Calu3 (cell line): ENCODE measurements around the gene APOBEC3B. TPM values are rescaled to one million over a fixed set of nuclear protein-coding genes. Genes with fewer than 3 reads are reported as not detected.
"Not testable (repeated sequence)": the region's sequence is repeated elsewhere in the genome, so short reads cannot be mapped to it uniquely, and the experiment has no call there.

Source experiments
- BruUV-seq: library from RNA; stranded (reverse); fragments of 400-500 nt; replicated peaks from 2 replicates; lab custom pipeline; 2021; lab: Mats Ljungman, UMichigan
- CTCF ChIA-PET: fragments of 300-600 bp; sonication (Branson Sonifier 250); formaldehyde crosslinking; loops from one replicate; lab custom pipeline; 2022; ENCODE audit warnings: antibody characterized with exemption; lab: Charles Lee
- DNase-seq: peaks from one replicate; pipeline ENCODE4 v3.0.0; 2022
- H3K27ac Mint-ChIP-seq: one replicate; pipeline ENCODE4 v1.8.0; 2022; ENCODE audit warnings: mixed read lengths; ENCODE audit not compliant: unreplicated experiment
- H3K27me3 Mint-ChIP-seq: one replicate; pipeline ENCODE4 v1.8.0; 2022; ENCODE audit warnings: mixed read lengths; ENCODE audit not compliant: unreplicated experiment
- H3K36me3 Mint-ChIP-seq: one replicate; pipeline ENCODE4 v1.8.0; 2022; ENCODE audit warnings: mild to moderate bottlenecking, moderate library complexity, mixed read lengths; ENCODE audit not compliant: insufficient read depth, unreplicated experiment
- H3K4me1 Mint-ChIP-seq: one replicate; pipeline ENCODE4 v1.8.0; 2022; ENCODE audit warnings: mild to moderate bottlenecking, low read depth, mixed read lengths; ENCODE audit not compliant: unreplicated experiment
- H3K4me3 Mint-ChIP-seq: one replicate; pipeline ENCODE4 v1.8.0; 2022; ENCODE audit warnings: mild to moderate bottlenecking, low read depth, moderate library complexity, mixed read lengths; ENCODE audit not compliant: unreplicated experiment
- H3K9me3 Mint-ChIP-seq: one replicate; pipeline ENCODE4 v1.8.0; 2022; ENCODE audit warnings: low read depth, mixed read lengths; ENCODE audit not compliant: unreplicated experiment
- intact Hi-C: fragments of 100-400 bp; cut with micrococcal nuclease; formaldehyde crosslinking; loops from one replicate; pipeline ENCODE4 v1.10.0; 2022; ENCODE audit not compliant: unreplicated experiment
- total RNA-seq: library from RNA; stranded (reverse); gene quantifications from 2 replicates; pipeline ENCODE4 v1.2.3, GENCODE V29; 2022
- TF ChIP-seq, protein P1 (sequence below): fragments of 200-600 bp; IDR thresholded peaks from one replicate; pipeline ENCODE4 v1.8.0; 2022; ENCODE audit warnings: antibody characterized with exemption; ENCODE audit not compliant: unreplicated experiment

APOBEC3B gene
- total RNA-seq, 1 experiment from 2014 or later = 43.3 TPM

DNA sequence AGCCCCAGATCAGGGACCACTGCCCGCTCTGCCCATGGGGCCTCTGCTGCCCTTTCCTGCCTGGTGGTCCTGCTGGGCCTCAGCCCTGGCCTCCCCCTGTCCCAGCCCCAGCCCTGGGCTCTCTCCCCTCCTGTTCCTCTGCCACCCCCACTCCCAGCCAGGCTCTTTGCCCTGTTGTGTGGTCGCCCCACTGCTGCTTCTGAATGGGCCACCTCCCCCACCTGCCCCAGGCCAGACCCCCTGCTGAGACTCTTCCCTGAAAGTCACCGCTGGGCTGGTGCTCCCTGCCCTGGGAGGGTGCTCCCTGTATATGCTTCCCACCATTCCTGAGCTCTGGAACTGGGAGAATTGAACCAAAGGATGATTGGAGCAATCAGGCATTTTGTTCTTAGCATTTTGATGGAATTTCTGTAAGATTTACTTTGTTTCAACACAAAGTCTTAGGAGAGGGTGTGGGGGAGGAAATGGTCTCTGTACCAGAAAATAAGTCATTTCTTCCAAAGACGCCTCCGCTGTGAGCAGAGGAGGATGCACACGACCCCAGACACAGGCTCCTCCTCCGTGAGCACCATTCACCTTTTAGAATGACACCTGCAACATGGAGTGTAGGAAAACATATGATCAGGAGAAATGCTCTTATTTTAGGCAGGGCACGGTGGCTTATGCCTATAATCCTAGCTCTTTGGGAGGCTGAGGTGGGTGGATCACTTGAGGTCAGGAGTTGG, 5.2 kb downstream of the APOBEC3B start:
- no peaks in the 10 kb centered on the region for H3K9me3 Mint-ChIP-seq

DNA sequence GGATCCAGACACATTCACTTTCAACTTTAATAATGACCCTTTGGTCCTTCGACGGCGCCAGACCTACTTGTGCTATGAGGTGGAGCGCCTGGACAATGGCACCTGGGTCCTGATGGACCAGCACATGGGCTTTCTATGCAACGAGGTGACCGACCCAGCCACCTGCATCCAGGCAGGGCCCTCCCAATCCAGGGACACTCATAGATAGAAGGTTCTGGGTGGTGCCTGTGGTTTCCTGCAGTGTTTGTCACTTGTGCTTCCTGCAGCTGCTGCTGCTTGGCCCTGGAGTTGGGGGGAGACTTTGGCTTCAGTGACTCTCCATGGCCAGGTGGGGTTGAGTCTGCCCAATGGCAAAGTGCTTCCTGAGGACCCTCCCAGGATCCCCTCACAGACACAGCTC, 7.3 kb downstream of the APOBEC3B start:
- intact Hi-C loops = no loop called here
- CTCF ChIA-PET = no interaction called here
- no peak for DNase-seq
- no peak overlapping the region for H3K4me3 Mint-ChIP-seq
- no TSS peak for BruUV-seq
- H3K4me1 Mint-ChIP-seq = peaks cover 10% of the 10 kb centered on the region
- no peak overlapping the region for H3K27ac Mint-ChIP-seq
- H3K36me3 Mint-ChIP-seq = peaks cover 14% of the 10 kb centered on the region
- H3K9me3 Mint-ChIP-seq = no peaks in the 10 kb centered on the region
- TF ChIP-seq, protein P1, sequence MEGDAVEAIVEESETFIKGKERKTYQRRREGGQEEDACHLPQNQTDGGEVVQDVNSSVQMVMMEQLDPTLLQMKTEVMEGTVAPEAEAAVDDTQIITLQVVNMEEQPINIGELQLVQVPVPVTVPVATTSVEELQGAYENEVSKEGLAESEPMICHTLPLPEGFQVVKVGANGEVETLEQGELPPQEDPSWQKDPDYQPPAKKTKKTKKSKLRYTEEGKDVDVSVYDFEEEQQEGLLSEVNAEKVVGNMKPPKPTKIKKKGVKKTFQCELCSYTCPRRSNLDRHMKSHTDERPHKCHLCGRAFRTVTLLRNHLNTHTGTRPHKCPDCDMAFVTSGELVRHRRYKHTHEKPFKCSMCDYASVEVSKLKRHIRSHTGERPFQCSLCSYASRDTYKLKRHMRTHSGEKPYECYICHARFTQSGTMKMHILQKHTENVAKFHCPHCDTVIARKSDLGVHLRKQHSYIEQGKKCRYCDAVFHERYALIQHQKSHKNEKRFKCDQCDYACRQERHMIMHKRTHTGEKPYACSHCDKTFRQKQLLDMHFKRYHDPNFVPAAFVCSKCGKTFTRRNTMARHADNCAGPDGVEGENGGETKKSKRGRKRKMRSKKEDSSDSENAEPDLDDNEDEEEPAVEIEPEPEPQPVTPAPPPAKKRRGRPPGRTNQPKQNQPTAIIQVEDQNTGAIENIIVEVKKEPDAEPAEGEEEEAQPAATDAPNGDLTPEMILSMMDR = no peak
- H3K27me3 Mint-ChIP-seq = no peaks in the 10 kb centered on the region

More for the DNA sequence above, 5.2 kb downstream of the APOBEC3B start:
- TF ChIP-seq, protein P1 = no peak
- H3K4me1 Mint-ChIP-seq = peaks cover 10% of the 10 kb centered on the region
- CTCF ChIA-PET = no interaction called here
- intact Hi-C loops = no loop called here
- no peak overlapping the region for H3K27ac Mint-ChIP-seq
- BruUV-seq = no TSS peak
- DNase-seq = no peak
- no peaks in the 10 kb centered on the region for H3K27me3 Mint-ChIP-seq
- H3K36me3 Mint-ChIP-seq = peaks cover 20% of the 10 kb centered on the region
- no peak overlapping the region for H3K4me3 Mint-ChIP-seq

DNA sequence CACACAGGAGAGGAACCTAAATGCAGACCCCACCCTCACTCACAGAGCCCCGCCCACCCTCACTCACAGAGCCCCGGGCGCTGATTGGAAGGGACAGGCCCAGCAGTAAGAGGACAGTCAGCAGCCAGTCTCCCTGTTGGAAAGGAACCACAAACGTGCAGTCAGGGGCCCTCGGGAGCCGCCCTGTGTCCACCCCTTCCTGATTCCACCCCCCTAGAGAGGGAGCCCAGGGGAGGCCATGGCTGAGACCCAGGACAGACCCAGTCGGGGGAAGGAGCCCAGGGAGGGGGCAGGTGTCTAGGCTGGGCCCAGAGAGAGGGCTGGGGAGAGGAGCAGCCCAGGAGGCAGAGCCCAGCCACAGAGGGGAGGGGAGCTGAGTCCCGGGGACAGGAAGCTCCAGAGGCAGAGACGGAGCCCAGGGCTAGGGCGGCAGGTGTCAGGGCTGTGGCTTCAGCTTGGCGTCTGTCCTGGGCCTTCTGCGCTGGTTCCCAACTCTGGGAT, 10.8 kb downstream of the APOBEC3B start:
- BruUV-seq, H3K4me3 Mint-ChIP-seq, H3K36me3 Mint-ChIP-seq, H3K27ac Mint-ChIP-seq, H3K27me3 Mint-ChIP-seq, H3K4me1 Mint-ChIP-seq, DNase-seq, intact Hi-C loops, CTCF ChIA-PET, H3K9me3 Mint-ChIP-seq: not testable (repeated sequence)

DNA sequence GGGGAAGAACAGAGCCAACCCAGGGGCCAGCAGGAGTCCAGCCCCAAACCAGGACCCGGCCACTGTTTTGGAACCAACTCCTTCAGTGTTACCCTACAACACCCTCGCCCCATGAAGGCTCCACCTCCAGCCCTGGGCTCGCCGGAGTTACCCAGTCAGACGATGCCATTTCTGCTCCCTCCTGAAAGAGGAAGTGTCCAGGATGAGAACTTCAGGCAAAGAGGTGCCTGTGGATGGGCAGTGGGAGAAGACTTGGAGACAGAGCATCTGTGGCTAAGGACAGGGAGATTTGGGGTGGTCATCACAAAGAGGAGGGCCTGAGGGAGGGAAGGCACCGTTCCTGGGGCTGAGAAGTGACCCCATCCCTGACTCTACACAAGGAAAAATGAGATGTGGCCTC, 14.0 kb downstream of the APOBEC3B start:
- no peak for DNase-seq
- no peak overlapping the region for H3K4me3 Mint-ChIP-seq
- no peaks in the 10 kb centered on the region for H3K36me3 Mint-ChIP-seq
- no peaks in the 10 kb centered on the region for H3K27me3 Mint-ChIP-seq
- CTCF ChIA-PET = no interaction called here
- intact Hi-C loops = no loop called here
- TF ChIP-seq, protein P1 = no peak
- H3K4me1 Mint-ChIP-seq = no peaks in the 10 kb centered on the region
- peaks cover 4% of the 10 kb centered on the region for H3K9me3 Mint-ChIP-seq
- H3K27ac Mint-ChIP-seq = no peak overlapping the region
- BruUV-seq = no TSS peak

DNA sequence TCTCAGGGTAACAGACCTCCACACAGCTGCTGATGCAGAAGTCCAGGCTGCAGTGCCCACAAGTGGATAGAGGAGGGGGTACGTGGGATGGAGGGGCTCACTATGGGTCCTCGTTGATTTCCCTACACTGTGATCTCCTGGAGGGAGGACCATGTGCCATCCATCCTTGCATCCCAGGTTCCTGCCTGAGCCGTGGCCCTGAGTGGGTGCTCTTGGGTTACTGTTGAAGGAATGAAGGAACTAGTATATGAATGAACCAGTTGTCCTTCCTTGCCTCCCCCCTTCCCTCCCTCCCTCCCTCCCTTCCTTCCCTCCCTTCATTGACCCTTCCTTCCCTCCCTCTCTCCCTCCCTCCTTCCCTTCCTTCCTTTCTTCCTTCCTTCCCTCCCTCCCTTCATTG, 15.4 kb downstream of the APOBEC3B start:
- Mint-ChIP-seq H3K27me3 (no peaks in the 10 kb centered on the region), H3K27ac (no peak overlapping the region), H3K36me3 (no peaks in the 10 kb centered on the region), H3K4me3 (no peak overlapping the region), H3K9me3 (peaks cover 4% of the 10 kb centered on the region), H3K4me1 (no peaks in the 10 kb centered on the region)
- BruUV-seq = no TSS peak
- intact Hi-C loops = no loop called here
- TF ChIP-seq, protein P1 = no peak
- no peak for DNase-seq
- CTCF ChIA-PET = no interaction called here
